ENCODE results near the gene ADAMTS17.

The ADAMTS17 gene

DNA sequence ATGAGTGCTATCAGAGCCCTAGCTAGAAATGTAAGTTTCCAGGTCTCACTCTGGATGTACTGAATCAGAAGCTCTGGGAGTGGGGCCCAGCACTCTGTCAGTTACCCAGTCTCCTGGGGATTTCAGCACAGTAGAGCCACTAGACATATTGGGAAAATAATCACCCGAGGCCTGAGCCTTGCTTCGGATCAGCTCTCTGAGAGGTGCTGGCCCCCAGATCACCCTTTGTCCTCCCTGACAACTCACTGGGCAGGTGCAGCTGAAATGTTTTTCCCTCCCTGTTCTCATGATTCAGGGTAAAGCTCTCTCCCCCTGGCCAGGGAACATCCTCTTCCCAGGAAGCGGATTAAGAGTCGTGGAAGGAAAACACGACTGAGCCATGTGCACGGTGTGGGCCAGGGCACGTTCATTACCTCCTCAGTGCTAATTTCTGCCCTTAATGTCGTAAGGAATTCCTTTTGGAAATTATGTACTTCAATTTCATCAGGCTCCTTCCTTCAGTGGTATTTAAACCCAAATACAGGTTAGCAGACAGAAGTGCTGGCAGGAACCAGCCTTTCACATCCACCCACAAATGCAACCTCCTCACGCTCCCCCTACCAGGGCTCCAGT is 311.8 kb downstream of the ADAMTS17 start:
- DNase-seq (ENCODE audit: low spot score): no peak

- no peak for DNase-seq (ENCODE audit: low spot score)
Measured at GRCh38 chr15:100029045-100029444, 312.7 kb downstream of the ADAMTS17 start.

- DNase-seq (ENCODE audit: low spot score): no peak
Measured at GRCh38 chr15:100026041-100026440, 315.7 kb downstream of the ADAMTS17 start.

DNA sequence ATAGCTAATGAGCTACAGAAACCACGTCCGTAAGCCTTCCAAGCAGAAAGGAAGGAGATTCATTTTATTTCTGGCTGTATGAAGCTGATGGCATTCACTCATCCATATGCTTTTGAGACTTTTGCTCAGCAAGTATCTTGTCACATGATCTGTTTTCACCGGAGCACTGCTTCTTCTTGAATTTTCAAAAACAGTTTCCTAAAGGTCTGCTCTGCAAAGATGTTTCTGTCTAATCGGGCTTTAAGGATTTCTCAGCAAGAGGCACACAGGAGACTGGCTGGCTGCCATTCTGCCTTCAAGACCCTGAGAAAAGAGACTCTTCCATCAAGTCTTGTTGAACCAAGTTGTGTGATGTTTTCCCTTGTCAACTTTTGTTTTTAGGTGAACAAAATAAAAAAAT is 319.0 kb downstream of the ADAMTS17 start:
- DNase-seq (ENCODE audit: low spot score): no peak

DNA sequence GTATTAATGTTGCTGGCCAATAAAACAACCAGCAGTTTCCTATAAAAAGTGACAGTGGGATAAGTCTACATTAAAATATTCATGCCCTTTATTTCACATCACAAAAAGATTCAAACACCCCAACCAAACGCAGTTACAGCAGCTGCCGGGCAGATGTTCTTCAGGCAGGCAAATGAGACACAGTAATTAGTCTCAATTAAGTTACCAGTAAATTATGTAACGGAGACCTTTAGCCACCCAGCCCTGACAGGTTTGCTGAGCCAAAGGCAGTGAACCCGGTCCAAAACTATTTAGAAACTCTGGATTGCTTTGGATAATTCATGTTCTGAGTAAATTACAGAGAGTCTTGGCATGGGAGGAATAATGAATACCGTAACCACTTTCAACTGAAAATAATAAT is 319.4 kb downstream of the ADAMTS17 start:
- DNase-seq (ENCODE audit: low spot score): no peak

DNA sequence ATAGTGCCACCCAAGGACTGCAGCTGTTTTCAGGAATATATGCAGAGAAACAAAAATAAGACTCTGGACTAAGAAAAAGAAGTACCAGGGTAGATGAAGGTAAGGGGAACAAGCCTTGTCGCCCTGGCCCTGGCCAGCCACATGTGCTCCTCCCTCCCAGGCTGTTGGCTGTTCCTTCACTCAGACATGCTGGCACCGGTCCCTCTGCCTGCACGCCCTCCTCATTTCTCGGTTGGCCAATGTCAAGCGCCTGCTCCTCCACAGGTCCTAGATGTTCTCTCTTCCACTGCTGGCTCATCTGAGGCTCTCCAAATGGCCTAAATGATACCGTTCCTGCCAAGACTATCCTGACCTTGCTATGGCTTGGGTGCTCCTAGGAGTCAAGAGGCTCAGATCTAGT is 320.1 kb downstream of the ADAMTS17 start:
- DNase-seq (ENCODE audit: low spot score): no peak

GRCh38 chr15:100020614-100021013 is 321.2 kb downstream of the ADAMTS17 start:
- no peak for DNase-seq (ENCODE audit: low spot score)

GRCh38 chr15:100020189-100020588 is 321.6 kb downstream of the ADAMTS17 start:
- DNase-seq (ENCODE audit: low spot score): no peak

- no peak for DNase-seq (ENCODE audit: low spot score)
Measured at GRCh38 chr15:100019601-100020000, 322.2 kb downstream of the ADAMTS17 start.

DNA sequence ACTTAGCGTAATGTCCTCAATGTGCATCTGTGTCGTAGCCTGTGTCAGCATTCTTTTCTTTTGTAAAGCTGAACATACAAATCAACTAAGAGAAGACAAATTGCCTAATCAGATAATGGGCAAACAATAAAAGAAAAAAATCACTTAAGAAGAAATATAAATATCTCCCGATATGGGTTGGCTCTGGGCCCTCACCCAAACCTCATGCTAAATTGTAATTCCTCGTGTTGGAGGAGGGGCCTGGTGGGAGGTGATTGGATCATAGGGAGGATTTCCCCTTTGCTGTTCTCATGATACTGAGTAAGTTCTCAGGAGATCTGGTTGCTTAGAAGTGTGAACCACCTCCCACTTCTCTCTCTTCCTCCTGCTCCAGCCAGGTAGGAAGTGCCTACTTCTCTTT is 323.6 kb downstream of the ADAMTS17 start:
- no peak for DNase-seq (ENCODE audit: low spot score)

GRCh38 chr15:100017140-100017539 is 324.6 kb downstream of the ADAMTS17 start:
- DNase-seq (ENCODE audit: low spot score): no peak

- no peak for DNase-seq (ENCODE audit: low spot score)
Measured at GRCh38 chr15:100016632-100017031, 325.1 kb downstream of the ADAMTS17 start.

DNA sequence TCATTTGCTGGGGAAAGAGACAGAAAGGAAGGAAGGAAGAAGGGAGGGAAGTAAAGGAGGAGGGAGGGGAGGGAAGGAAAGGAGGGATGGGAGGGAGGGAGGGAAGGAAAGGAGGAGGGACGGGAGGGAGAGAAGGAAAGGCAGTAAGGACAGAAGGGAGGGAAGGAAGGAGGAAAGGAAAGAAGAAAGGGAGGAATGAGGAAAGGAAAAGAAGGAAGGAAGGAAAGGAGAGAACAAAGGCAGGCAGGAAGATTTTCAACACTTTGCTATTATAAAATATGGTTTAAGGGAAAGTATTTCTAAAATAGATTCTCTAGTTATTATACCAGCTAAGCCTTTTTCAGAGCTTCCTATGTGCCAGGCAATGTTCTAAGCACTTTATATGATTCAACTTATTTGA is 330.5 kb downstream of the ADAMTS17 start:
- no peak for DNase-seq (ENCODE audit: low spot score)

- DNase-seq (ENCODE audit: low spot score): no peak
Measured at GRCh38 chr15:100009372-100009771, 332.4 kb downstream of the ADAMTS17 start.

DNA sequence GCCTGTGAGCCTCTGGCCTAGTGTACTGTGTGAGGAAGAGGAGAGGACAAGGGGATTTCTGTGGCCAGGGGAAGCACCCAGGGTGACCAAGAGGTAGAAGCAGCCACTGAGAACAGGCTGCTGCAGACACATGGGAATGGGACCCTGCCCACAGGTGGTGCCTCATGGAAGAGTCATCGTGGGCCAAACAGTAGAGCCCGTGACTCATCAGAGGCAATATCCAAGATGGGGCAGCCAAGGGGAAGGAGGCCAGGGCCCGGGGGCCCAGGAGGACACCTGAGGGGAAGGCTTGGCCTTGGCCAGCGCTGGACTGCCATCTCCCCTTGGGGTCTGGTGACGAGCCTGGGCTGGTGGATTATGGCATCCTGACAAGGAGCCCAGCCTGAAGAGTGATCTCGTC is 333.5 kb downstream of the ADAMTS17 start:
- DNase-seq (ENCODE audit: low spot score): no peak

GRCh38 chr15:100007609-100008008 is 334.2 kb downstream of the ADAMTS17 start:
- no peak for DNase-seq (ENCODE audit: low spot score)

- DNase-seq (ENCODE audit: low spot score): no peak
Measured at GRCh38 chr15:100005715-100006114, 336.1 kb downstream of the ADAMTS17 start.

GRCh38 chr15:100005013-100005412 is 336.8 kb downstream of the ADAMTS17 start:
- no peak for DNase-seq (ENCODE audit: low spot score)

DNA sequence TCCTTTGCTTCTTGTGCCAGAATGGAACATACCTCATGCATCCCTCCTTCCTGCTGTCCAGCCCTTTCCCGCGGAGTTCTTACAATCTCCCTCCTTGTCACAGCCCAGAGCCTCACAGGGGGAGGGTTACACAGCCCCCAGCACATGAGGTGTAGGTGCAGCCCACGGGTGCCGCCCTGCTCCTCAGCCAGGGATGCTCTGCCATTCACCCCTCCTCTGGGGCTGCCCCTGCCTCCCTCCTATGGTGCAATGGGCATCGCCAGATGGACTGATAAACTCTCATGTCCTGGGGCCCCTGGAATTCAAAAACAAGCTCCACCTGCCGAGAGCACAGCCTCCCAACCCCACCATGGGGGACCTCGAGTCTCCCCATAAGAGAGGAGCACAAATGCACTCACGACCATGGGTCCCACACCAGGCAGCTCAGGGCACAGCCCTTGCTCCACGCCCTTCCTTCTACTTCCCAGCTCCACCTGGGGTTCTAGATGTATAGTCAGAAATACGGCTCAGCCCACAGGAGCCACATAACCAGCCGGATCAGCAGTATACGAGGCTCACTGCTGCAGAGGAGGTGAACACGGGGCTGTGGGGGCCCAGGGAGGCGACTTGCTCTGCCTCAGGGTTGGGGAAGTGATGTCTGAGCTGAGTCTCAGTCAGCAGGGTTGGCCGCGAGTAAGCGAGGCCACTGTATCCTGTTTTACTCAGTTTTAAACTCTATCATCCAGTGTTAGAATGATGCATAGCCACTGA is 338.8 kb downstream of the ADAMTS17 start:
- no peak for DNase-seq (ENCODE audit: low spot score)

DNA sequence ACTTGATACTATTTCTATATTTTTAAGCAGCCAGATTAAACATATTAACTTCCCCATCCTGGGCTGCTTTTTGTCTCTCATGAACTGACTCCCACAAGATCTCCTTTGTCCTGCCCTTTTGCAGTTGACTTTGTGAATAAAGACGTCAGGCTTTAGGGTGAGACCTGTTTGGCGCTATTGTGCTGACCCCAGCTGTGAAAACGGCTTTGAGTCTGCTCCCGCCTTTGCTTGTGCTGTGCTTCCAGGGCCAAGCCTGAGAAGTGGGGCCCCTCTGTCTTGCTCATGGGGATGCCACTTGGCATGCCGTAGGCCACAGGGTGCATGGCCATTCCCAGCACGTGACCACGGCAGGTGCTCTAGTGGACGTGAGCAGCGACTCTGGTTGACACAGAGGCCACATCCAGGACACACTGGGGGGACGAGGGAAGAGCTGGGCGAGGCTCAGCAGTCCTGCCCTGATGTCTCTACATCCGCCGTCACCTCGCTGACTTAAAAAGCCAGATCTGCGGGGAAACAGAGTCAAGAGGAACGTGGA is 339.6 kb downstream of the ADAMTS17 start:
- DNase-seq (ENCODE audit: low spot score): no peak

GRCh38 chr15:100001405-100001804 is 340.4 kb downstream of the ADAMTS17 start:
- no peak for DNase-seq (ENCODE audit: low spot score)

- no peak for DNase-seq (ENCODE audit: low spot score)
Measured at GRCh38 chr15:99999282-100000070, 342.3 kb downstream of the ADAMTS17 start.

- no peak for DNase-seq (ENCODE audit: low spot score)
Measured at GRCh38 chr15:99998661-99999101, 343.1 kb downstream of the ADAMTS17 start.

Measured in AG08396 (cell line).